ENCODE measurements around the gene PCDHGA2.
"Not testable (repeated sequence)": the region's sequence is repeated elsewhere in the genome, so short reads cannot be mapped to it uniquely, and the experiment has no call there.

Gene PCDHGA2

GRCh38 chr5:141328231-141328630 lies 10.3 kb upstream of the PCDHGA2 start:
- ChIA-PET POLR2A (no interaction called here), CTCF (interaction anchor here (1.1 to 13.4 kb wide), 14 partner anchors 8 to 244 kb away, joined by 3 to 209 read pairs (median 9); partner anchors contain the start of genes PCDHB12, PCDHGA2, PCDHGB1 and PCDHGB3)
- DNase-seq (ENCODE audit: low read depth, low spot score), result no peak
- no peak overlapping the region for H3K4me3 ChIP-seq (ENCODE audit: low read depth, low read length)
- TF ChIP-seq CTCF (IDR thresholded peaks at IDR 0.05; ENCODE audit: insufficient read depth, low read length, missing control alignments), result no peak

GRCh38 chr5:141330299-141331080 lies 8.1 kb upstream of the PCDHGA2 start, which contains the start of gene PCDHGA1:
Gene PCDHGA1 (plus strand): TSS chr5:141330514.
- TF ChIP-seq CTCF (IDR thresholded peaks at IDR 0.05; ENCODE audit: insufficient read depth, low read length, missing control alignments), result peak; percentile 42
- peak within 1 kb of the TSS; percentile 47 for H3K4me3 ChIP-seq (ENCODE audit: low read depth, low read length)
- DNase-seq (ENCODE audit: low read depth, low spot score), result no peak
- ChIA-PET POLR2A (interaction anchor here (1.4 kb wide), 1 partner anchor 10 kb away, joined by 7 read pairs; the partner anchor contains the start of gene TAF7), CTCF (interaction anchor here (0.7 to 13.4 kb wide), 19 partner anchors 9 to 237 kb away, joined by 3 to 209 read pairs (median 6); partner anchors contain the start of genes PCDHGA2, PCDHGA3, PCDHGA4 and PCDHGB1)

- POLR2A ChIA-PET; H3K4me3 ChIP-seq (ENCODE audit: low read depth, low read length); DNase-seq (ENCODE audit: low read depth, low spot score): not testable (repeated sequence)
- CTCF ChIA-PET, result interaction anchor here (0.7 to 13.4 kb wide), 7 partner anchors 8 to 231 kb away, joined by 3 to 209 read pairs (median 4); partner anchors contain the start of genes PCDHGA3, PCDHGB3 and TAF7
Observed at GRCh38 chr5:141332571-141332970, 6.0 kb upstream of the PCDHGA2 start.

GRCh38 chr5:141340781-141341354 lies 2.3 kb downstream of the PCDHGA2 start:
- CTCF ChIA-PET, result interaction anchor here (4.2 kb wide), 1 partner anchor 223 kb away, joined by 65 read pairs; no protein-coding TSS in a partner anchor
- H3K4me3 ChIP-seq (ENCODE audit: low read depth, low read length); POLR2A ChIA-PET; DNase-seq (ENCODE audit: low read depth, low spot score): not testable (repeated sequence)

GRCh38 chr5:141342773-141343172 lies 4.2 kb downstream of the PCDHGA2 start:
- ChIA-PET POLR2A (no interaction called here), CTCF (interaction anchor here (0.7 to 10.4 kb wide), 19 partner anchors 8 to 226 kb away, joined by 3 to 134 read pairs (median 5); partner anchors contain the start of genes PCDHGA1, PCDHGA10, PCDHGA4 and PCDHGA9)

GRCh38 chr5:141343242-141343952 lies 4.8 kb downstream of the PCDHGA2 start, which contains the start of gene PCDHGA3:
Gene PCDHGA3 (plus strand): TSS chr5:141343829. CDS start chr5:141344034, 205 bp downstream.
- CTCF ChIA-PET, result interaction anchor here (0.7 to 10.4 kb wide), 24 partner anchors 9 to 232 kb away, joined by 3 to 134 read pairs (median 4); partner anchors contain the start of genes PCDHGA1, PCDHGA11, PCDHGA4 and PCDHGA5
- DNase-seq (ENCODE audit: low read depth, low spot score), result no peak
- POLR2A ChIA-PET, result no interaction called here
- no peak for TF ChIP-seq CTCF (IDR thresholded peaks at IDR 0.05; ENCODE audit: insufficient read depth, low read length, missing control alignments)
- peak within 1 kb of the TSS; percentile 43 for H3K4me3 ChIP-seq (ENCODE audit: low read depth, low read length)

More at GRCh38 chr5:141342773-141343172, 4.2 kb downstream of the PCDHGA2 start:
- DNase-seq (ENCODE audit: low read depth, low spot score), result no peak
- H3K4me3 ChIP-seq (ENCODE audit: low read depth, low read length), result no peak overlapping the region
- TF ChIP-seq CTCF (IDR thresholded peaks at IDR 0.05; ENCODE audit: insufficient read depth, low read length, missing control alignments), result no peak
